GM19099 (cell line): ENCODE results near the gene EVX1.

Experiments
- POLR2A ChIP-seq: IDR thresholded peaks from 3 replicates; pipeline ENCODE4 v1.6.1; 2011; ENCODE audit warnings: low read depth; ENCODE audit not compliant: insufficient read length; ENCODE audit errors: extremely low read depth

EVX1 gene

DNA sequence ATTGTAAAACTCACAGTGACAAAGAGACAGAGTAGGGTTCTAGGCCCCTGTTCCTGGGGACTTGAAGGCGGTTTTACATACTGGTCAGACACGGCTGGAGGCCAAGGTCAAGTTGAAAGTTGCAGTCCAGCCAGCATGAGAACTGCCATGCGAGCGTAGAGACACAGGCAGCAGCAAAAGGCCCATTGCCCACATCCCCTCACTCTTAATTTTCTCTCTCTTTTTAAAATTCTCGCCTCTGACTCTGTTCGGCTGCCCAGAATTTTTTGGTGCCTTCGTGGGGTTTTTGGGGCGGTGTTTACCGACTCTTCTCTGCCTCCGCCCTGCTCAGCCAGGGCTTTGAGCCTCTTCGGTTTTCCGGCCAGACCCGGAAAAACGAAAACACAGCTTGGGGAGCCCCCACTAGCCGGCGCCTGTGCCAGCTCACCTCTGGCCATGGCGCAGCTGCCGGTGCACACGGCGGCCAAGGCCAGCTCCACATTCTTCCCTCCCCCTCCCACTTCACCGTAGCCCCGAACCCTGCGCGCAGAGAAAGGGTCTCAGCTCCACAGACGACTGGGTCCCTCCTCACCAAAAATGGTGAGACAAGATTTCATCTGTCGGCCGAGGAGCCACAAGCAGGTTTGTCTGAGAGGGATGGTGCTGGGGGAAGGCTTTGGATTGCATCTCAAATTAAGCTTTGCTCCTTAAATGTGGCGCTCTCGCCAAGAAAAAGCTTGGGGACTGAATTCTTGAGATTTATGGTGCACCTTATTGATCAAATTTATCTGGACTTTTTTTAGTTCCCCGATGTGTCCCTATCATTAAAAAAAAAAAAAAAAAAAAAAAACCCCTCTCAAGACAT lies 40.4 kb upstream of the EVX1 start:
- TF ChIP-seq POLR2A, result no peak

DNA sequence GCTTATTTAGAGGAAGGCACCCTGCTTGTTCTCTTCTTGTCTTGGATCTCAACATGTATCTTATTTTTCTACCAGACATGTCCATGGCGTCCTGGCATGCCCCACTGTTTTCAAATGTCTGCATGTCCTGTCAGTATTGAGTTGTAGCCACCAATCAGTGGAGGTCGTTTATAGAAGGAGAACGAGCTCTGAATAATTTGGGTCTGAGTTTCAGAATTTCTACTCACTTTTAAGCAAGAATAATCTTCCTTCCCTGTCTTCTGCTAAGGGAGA lies 39.8 kb upstream of the EVX1 start:
- no peak for TF ChIP-seq POLR2A

DNA sequence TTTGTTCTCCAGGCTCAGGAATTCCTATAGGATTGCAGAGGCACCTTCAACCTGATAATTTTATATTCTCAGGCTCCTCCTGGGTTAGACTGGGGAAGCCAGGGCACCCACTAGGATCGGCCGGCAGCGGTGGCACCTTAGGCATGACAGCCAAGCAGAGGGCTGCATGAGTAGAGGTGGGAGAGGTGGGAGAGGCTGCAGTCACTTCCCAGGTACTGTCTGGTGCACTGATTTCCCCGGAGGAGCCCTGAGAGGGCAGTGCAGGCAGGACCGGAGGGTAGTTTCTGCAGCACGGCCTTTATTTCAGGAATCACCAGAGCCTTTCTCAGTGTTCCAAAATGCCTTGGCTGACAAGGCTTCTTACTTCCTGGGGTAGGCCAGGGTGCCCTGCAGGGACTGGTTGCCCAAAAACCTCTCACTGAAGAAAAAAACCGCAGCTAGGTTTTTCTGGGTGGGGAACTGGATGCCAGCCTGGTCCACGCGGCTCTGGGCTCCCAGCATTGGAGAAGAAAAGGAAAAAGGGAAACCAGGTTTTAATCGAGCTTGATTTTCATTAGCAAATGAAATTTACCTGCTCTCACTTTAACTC lies 39.1 kb upstream of the EVX1 start:
- TF ChIP-seq POLR2A, result no peak

DNA sequence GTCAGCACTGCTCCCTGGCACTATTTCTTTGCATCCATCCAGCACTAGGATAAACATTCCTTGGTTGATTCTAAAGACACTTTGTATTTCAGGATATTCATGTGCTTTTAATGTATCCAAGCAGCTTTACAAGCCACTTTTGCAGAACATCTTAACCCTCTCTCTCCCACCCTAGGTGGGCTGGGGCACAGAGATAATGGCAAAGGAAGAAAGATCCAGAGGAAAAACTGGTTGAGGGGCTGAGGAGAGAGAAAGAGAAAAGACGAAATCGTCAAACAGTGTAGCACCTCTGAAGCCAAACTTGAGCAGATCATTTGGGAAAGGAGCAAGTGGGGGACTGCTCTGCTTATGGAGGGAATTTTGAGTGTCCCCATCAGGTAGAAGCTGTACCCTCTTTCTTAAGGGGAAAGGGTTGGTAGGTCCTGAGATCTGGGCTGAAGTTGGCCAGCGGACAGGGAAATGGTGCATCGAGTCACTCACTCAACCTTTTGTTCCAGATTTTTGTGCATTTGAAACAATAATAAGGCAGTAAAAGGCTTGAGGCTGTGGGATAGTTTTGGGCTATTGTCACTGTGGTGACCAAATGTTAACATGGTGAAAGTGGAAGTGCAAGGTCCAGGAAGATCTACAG lies 38.5 kb upstream of the EVX1 start:
- no peak for TF ChIP-seq POLR2A

DNA sequence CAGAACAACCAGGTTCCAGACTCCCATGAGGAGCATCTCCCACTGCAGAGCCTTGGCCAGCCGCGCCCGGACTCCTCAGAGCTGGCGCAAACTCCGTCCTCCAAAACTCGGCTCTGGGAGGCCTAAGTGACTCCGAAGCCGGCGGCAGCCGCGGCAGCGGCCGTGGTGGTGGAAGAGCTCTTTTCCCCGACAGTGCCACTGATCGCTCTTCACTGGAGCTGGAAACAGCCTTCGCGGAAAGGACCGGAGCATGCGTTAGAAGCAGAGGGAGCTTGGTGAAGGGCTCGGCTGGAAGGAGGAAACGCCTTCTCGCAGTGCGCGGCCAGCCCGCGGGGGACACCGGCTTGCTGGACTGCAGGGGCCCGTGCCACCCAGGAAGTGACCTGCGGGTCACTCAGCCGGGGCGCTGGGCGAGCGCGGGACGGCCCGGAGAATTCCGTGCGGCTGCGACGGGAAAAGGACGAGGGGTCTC lies 37.7 kb upstream of the EVX1 start:
- no peak for TF ChIP-seq POLR2A

DNA sequence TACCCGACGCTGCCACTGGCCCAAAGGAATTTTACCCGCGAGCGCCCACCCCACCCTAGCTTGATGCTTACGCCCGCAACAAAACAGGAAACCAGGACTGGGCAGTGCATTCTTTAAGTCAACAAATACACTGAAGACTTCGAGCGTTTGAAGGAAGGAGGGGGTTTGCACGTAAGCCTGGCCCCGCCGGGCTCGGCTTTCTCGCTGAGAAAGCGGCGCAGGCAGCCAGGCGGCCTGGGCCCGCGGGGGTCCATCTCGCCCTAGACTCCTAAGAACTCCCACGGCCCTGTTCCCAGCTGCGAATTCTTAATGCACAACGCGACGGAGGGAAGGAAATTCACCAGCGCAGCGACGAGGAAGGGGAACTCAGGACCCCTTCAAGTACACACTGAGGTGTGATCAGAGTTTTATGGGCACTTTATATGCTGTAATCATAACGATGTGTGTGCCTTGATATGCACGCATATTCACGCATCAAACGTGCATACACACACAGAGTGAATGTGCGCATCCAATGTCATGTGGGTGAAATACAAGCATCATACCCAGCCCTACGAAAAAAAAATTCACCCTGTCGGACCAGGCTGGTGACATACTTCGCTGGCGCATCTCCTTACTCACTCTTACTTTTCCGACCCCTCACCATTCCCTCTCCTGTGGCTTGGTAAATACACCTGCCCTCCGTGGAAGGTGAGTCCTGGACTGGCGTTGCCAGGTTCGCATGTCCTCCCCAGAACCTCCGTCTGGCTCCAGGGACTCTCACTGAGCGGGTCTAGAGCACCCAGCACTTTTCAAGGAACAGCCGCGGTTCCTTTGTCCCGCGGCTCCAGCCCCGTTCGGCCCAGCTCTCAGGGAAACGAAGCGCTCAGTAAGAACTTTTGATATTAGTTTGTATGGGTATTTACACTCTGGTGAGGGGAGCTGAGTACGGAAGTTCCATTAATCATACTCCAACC lies 37.0 kb upstream of the EVX1 start:
- TF ChIP-seq POLR2A, result no peak

DNA sequence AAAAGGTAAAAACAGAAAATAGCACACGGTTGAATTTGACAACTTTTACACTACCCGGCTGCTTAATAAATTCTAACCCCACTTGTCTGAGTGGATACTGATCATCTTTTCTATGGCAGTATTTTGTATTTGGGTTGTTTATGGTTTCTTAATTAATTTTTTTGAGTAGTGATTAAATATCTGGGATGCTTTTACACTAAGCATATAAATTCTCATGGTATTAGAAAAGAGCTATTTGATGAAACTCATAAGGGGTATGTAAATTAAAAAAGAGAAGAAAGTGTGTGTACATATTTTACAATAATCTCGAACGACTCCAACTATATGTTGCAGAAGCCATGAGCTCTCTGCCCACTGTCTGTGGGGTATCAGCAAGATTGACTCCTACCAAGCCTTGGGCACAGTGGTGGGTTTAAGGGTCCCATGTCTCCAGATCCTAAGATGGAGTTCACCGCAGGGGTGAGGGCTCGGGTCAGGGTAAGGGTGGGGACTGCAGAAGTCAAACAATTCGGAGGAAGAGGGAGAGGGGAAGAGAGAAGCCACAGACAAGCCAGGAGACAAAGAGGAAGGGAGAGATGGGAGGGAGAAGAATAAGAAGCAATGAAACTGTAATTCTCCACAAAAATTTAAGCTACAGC lies 35.1 kb upstream of the EVX1 start:
- TF ChIP-seq POLR2A, result no peak

DNA sequence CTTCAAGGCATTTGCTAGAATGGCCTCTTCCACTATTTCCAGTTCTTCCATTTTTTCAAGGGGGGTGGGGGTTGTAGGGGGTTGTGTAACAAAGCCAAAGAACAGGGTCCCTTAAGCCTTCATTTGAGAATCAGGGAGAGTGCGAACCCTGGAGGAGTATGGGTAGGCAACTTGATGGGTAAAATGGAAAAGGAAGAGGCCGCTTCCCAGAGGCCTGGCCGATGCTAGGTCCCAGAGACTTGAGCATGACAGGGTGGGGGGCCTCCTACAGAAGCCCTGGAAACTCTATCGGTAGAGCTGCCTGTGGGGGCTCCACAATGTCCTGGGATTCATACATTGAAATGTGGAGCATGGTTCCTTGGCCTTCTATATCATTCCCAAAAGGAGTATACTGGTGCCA lies 33.6 kb upstream of the EVX1 start:
- no peak for TF ChIP-seq POLR2A

DNA sequence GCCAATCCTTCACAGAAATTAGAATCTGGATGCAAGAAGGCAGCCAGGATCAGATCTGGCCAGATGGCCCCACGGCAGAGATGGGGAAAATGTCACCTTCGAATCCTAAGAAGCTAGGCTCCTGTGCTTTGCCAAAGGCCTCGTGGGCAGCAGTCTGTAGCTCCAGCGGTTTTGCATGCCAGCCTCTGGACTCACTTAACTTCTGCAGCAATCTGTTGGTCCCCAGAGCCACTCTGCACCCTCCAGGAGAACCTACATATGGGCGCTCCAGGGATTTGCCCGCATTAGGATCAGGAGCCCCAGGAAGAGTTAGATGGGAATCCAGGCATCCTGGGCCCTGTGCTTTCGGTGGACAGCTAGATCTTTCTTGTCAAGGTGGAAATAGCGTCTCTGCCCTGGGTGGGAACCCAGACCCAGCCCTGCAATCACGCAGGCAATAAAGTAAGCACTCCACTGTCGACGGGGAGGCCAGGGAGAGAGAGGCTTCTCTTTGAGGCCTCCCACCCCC lies 32.6 kb upstream of the EVX1 start:
- no peak for TF ChIP-seq POLR2A

DNA sequence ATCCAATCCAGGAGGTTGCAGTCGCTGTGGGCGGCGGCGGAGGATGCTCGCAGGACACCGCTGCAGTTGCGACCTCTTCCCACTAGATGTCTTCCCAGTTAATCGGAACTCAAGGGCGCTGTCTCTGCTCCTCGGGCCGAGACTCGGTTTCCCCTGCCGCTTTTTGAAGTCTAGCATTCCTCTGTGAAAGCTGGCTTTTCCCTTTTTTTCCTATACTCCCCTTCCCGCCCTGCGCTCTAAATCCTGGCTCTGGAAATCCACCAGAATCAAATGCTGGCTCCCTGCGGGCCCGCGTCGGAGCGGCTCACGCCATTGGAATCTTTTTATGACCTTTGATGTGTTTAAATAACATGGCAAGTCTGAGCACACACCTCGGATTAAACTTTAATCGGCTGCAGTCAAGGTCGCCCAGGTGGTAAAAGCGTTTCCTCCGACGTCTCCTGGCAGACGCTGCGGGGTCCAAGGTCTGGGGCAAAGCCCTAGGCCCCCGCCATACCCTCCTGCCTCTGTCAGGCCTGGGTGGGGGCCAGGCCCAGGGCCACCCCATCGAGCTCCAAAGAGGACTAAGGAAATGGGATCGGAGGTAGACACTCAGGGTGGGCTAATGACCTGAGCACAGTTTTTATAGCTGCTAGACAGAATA lies 32.0 kb upstream of the EVX1 start:
- TF ChIP-seq POLR2A, result no peak

DNA sequence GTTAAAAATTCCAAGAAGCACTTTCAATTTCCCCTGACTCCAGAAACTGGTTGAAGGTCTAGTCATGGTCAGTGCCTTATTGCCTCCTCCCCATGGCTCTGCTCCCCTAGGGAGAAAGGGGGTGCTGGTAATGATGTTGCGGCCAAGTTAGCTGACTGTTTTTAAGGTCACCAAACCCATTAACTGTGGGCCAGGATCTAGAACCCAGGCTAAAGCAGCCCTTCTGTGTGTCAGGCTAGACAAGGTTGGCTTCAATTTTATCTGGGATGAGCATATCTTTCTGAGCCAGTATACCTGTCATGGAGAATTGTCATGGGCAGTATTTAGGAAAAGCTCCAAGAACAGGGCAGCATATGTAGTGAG lies 31.5 kb upstream of the EVX1 start:
- TF ChIP-seq POLR2A, result no peak

DNA sequence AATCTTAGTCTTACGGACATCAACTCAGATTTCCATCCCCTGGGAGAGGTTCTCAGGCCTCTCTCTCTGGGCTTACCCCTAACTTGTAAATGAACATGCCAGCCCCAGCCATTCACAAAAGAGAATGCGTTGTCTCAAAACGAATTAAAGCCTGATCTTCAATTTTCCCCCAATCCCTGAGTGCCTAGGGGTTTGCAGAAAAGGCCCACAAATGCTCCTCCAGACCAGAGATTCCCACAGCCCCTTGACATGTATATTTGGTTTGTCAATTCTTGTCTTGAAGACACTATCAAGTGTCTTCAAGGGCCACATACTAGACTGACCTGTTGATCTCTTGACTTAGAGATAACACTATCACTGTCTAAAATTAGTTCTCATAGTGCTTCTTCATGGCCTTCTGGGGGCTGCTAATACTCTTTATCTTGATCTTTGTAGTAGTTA lies 30.8 kb upstream of the EVX1 start:
- no peak for TF ChIP-seq POLR2A

DNA sequence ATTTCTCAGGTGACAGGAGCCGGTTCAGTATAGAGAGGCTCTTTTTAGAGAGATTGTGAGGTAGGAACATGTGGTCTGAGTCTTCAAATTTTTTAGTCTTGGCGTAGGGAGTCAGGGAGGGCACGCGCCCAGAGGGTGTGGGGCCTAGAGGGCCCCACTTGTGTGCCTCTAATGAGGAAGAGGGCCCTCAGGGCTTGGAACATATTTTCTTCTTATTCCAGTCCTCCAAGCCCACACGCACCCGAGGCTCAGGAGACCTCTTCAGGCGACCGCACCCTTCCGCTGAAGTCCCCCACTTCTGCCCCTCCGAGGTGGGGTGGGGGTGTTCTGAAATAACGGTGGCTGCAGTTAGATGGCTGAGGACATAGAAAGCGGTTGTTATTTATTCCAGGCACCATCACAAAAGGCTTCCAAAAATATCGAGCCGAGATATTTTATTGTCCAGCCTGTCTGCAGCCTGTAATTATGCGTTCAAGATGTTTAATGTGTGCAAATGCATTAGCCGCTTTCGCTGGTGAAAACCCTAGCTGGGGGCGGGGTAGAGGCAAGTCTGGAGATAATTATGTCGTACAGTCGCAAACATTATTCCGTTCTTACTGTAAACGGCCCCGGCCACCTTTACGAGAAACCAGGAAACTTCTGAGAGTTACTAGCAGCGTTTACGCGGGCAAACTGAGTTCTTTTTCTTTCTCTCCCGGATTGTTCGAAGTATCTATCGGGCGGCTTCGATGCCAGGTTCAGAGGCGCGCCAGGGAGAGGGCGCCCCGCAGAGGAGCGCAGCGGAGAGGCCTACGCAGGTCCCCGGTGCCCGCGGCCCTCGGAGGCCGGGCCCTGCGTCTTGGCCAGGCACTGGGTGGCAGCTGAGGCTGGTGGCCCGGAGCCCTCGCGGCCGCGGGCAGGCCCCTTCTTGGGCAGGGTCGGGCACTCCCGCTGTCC lies 29.8 kb upstream of the EVX1 start:
- no peak for TF ChIP-seq POLR2A
